Stomach smooth muscle (tissue), 2 donors: ENCODE results near the gene CDS1.
"Not testable (repeated sequence)": the region's sequence is repeated elsewhere in the genome, so short reads cannot be mapped to it uniquely, and the experiment has no call there.

ENCODE experiments used
- H3K27ac ChIP-seq: one replicate; pipeline ENCODE4 v1.7.0; 2013; ENCODE audit warnings: mild to moderate bottlenecking, low read length, inconsistent platforms
- H3K27me3 ChIP-seq, 2 donors: one replicate each; pipeline ENCODE4 v1.7.0; 2013; ENCODE audit warnings: low read length in 2 of 2; ENCODE audit not compliant: insufficient read depth in 2 of 2, control insufficient read depth in 1 of 2
- H3K36me3 ChIP-seq, 2 donors: one replicate each; pipeline ENCODE4 v1.7.0; 2013; ENCODE audit warnings: low read length in 2 of 2; ENCODE audit not compliant: control insufficient read depth in 2 of 2, insufficient read depth in 2 of 2
- H3K4me1 ChIP-seq: one replicate; pipeline ENCODE4 v1.7.0; 2013; ENCODE audit warnings: low read length; ENCODE audit not compliant: control insufficient read depth, insufficient read depth
- H3K4me3 ChIP-seq, 2 donors: one replicate each; pipeline ENCODE4 v1.7.0; 2013; ENCODE audit warnings: low read length in 2 of 2
- H3K9ac ChIP-seq, 2 donors: one replicate each; pipeline ENCODE4 v1.7.0; 2013; ENCODE audit warnings: low read length in 2 of 2, mild to moderate bottlenecking in 1 of 2
- H3K9me3 ChIP-seq, 2 donors: one replicate each; pipeline ENCODE4 v1.7.0; 2013; ENCODE audit warnings: low read length in 2 of 2; ENCODE audit not compliant: control insufficient read depth in 2 of 2
- donor health status: healthy.
- donor health status: Pancreatic carcinoma.

CDS1 gene

DNA sequence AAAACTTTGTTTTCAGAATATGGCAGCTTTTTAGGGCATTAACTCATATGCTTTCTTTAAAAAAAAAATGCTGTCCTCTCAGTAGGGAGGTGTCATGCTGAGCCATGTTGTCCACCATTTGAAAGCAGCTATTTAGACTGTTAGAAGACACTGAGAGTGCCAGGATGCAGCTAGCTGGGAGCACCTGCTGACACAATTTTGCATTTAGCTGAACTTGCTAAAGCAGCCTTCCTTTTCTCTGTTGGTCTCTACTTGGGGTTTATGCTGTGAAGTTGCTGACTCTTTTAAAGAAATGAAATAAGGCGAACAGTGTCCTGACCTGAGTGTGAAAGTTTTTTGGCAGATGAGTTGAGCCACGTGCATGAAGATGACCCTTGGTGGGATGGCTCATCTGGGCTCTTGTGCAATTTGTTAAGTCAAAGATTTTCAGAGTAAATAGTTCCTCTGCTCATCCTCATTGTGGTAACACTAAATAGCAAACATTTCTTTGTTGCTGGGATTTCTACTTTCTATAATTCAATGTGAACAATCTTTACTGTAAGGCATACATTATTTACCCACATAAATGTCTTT is 64.5 kb downstream of the CDS1 start:
- H3K27me3 ChIP-seq, result no peaks in the 10 kb centered on the region
- H3K4me1 ChIP-seq, result no peaks in the 10 kb centered on the region
- H3K9me3 ChIP-seq, result no peaks in the 10 kb centered on the region
- H3K4me3 ChIP-seq, result no peak overlapping the region
- no peaks in the 10 kb centered on the region for H3K36me3 ChIP-seq
- H3K9ac ChIP-seq, result no peak overlapping the region
- H3K27ac ChIP-seq, result no peak overlapping the region

DNA sequence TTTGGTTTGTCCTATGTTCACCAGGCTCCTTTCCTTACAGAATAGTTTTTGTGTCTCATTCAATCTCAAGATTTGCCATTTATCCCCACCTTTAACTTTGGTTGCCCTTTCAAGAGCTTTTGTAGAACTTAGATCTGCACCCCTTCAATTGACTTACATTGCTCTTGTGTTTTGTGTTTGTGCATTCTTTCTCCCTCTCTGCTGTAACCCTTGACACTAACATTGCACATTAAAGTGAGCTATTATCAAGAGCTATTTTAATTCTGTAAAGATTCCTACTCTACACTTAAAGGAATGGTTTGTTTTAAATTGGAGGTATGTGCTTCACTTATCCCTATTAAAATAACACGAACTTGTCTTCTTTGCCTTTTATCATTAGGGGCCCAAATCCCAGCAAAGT is 65.3 kb downstream of the CDS1 start:
- H3K27ac ChIP-seq, result no peak overlapping the region

DNA sequence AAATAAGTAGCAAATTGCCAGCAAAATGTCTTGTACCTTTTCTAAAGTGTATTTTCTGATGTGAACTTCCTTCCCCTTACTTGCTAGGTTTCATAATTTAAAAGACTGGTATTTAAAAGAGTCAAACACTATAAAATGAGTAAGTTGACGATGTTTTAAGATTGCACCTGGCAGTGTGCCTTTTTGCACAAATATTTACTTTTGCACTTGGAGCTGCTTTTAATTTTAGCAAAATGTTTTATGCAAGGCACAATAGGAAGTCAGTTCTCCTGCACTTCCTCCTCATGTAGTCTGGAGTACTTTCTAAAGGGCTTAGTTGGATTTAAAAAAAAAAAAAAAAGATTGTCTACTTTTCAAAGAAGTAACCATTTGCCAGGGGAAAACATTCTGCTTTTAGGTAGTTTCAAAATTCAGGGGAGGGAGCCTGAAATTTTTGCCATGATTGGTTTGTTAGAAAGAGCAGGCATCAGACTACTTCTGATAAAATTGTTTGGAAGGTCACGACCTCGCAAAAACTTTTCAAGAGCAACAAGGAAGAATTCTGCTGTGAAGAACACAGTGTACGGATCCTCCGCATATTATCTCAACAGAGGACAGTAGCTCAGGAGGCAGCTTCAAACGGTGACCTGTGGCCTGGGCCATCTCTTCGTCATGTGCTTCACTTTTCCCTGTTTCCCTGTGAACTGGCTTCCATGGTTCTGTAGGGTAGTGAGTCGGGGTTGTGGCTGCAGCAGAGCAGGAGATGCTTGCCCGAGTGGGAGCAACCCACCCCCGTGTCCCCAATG is 66.1 kb downstream of the CDS1 start:
- Histone ChIP-seq H3K27ac (no peak overlapping the region), H3K4me1 (no peaks in the 10 kb centered on the region), H3K9ac (no peak overlapping the region), H3K27me3 (no peaks in the 10 kb centered on the region), H3K4me3 (no peak overlapping the region), H3K9me3 (no peaks in the 10 kb centered on the region), H3K36me3 (no peaks in the 10 kb centered on the region)

More for the DNA sequence above, 65.3 kb downstream of the CDS1 start:
- H3K4me1 ChIP-seq, result no peaks in the 10 kb centered on the region
- no peak overlapping the region for H3K9ac ChIP-seq
- no peaks in the 10 kb centered on the region for H3K9me3 ChIP-seq
- no peaks in the 10 kb centered on the region for H3K36me3 ChIP-seq
- H3K27me3 ChIP-seq, result no peaks in the 10 kb centered on the region
- H3K4me3 ChIP-seq, result no peak overlapping the region

DNA sequence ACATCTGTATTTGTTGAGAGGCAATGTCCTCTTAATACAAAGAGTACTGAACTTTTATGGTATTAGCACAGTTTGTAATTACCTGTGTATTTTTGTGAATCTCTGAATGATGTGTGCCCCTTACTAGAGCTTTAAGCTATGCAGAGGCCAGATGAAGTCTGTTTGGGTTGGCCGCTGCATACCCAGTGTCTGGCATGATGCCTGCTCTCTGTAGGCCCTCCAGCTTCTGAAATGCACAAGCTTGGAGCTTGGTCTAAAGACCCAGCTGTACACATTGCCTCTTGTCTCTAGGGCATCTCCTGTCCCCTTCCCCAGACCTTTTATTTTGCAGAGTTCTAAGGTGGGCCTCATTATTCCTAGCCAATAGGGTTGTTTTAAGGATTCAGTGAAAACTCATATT is 68.6 kb downstream of the CDS1 start:
- H3K9ac ChIP-seq, result no peak overlapping the region
- H3K36me3 ChIP-seq, result no peaks in the 10 kb centered on the region
- no peak overlapping the region for H3K27ac ChIP-seq
- H3K4me1 ChIP-seq, result no peaks in the 10 kb centered on the region
- H3K9me3 ChIP-seq, result no peaks in the 10 kb centered on the region
- no peaks in the 10 kb centered on the region for H3K27me3 ChIP-seq
- H3K4me3 ChIP-seq, result no peak overlapping the region

DNA sequence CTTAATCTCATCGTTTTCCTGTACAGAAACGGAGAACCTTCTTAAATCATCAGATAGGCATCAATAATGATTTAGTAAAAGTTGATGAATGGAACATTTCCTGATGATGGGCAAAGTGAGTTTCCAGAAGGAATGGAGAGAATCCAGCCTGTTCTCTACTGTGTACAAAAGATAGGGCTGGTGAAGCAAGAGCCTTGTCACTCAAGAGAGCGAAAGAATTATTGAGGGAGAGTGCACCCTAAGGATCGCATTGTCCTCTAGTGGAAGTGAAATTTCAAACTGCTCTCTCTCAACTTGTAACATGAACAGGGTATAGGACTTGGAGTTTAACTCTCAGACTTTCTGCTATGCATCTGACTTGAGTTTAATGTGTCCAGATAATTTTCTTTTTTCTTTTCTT is 69.6 kb downstream of the CDS1 start:
- no peaks in the 10 kb centered on the region for H3K27me3 ChIP-seq
- no peak overlapping the region for H3K27ac ChIP-seq
- H3K36me3 ChIP-seq, result no peaks in the 10 kb centered on the region
- H3K9me3 ChIP-seq, result no peaks in the 10 kb centered on the region
- H3K9ac ChIP-seq, result no peak overlapping the region
- H3K4me3 ChIP-seq, result no peak overlapping the region
- no peaks in the 10 kb centered on the region for H3K4me1 ChIP-seq

DNA sequence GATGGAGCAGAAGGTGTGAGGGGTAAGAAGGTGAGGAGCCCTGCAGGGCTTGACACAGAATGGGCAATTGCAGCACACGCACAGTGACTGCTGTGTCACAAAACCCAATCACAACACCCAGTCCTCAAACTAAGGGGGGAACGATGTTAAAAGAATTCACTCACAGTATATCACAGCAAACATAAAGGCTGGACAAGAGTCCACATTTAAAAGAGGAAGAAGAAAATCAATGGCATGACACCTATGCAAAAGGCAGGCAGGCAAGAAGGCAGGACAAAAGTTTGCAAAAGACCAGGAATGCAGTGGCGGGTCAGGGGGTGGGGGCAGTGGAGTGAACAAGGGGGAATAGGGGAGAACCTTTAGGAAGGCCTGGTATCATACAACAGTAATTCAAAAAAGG is 77.7 kb downstream of the CDS1 start:
- Histone ChIP-seq H3K9me3 (no peaks in the 10 kb centered on the region), H3K27me3 (no peaks in the 10 kb centered on the region), H3K27ac (no peak overlapping the region), H3K4me1 (no peaks in the 10 kb centered on the region), H3K4me3 (no peak overlapping the region), H3K36me3 (no peaks in the 10 kb centered on the region), H3K9ac (no peak overlapping the region)

DNA sequence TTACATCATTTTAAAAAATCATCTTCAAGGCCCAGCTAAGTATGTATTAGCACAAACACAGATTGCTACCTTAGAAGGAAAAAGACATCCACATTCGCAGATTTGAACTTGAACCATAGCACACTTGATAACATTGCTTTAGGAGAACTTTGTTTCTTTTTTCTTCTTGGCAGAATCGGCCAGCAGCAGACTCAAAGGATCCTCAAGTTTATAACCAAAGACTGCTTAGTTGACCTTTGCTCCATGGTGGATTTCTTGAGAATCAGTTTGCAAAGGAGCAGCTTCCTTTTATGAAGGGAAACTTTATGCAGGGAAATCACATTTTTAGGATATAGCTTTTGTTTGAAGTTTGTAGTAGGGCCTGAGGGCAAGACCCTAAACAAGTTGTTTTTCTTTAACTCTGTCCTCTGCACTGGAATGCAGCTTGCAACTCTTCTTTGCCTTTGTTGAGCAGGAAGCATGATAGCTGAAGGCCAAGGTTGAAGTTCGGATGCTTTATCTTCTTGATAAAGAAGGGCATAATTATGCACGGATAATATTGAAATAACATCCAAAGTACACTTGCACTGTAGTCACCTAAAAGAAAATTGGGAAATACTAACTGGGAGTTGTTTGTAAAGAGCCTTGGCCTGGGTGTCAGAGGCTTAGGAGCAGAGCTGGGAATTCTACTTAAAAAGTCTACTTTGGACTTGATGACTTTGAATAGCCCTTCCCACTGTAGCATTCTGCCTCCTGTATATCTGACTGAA is 78.4 kb downstream of the CDS1 start:
- H3K4me1 ChIP-seq, result no peaks in the 10 kb centered on the region
- no peak overlapping the region for H3K9ac ChIP-seq
- no peak overlapping the region for H3K27ac ChIP-seq
- no peak overlapping the region for H3K4me3 ChIP-seq
- H3K36me3 ChIP-seq, result no peaks in the 10 kb centered on the region
- no peaks in the 10 kb centered on the region for H3K9me3 ChIP-seq
- H3K27me3 ChIP-seq, result no peaks in the 10 kb centered on the region

DNA sequence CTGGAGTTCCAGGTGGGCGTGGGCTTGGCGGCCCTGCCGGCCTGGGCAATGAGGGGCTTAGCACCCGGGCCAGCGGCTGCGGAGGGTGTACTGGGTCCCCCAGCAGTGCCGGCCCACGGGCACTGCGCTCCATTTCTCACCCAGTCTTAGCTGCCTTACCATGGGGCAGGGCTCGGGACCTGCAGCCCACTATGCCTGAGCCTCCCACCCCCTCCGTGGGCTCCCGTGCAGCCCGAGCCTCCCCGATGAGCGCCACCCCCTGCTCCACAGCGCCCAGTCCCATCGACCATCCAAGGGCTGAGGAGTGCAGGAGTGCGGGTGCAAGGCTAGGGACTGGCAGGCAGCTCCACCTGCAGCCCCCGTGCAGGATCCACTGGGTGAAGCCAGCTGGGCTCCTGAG is 81.8 kb downstream of the CDS1 start:
- not testable (repeated sequence) for H3K4me1 ChIP-seq, H3K9ac ChIP-seq, H3K4me3 ChIP-seq, H3K27ac ChIP-seq, H3K27me3 ChIP-seq, H3K36me3 ChIP-seq, H3K9me3 ChIP-seq

DNA sequence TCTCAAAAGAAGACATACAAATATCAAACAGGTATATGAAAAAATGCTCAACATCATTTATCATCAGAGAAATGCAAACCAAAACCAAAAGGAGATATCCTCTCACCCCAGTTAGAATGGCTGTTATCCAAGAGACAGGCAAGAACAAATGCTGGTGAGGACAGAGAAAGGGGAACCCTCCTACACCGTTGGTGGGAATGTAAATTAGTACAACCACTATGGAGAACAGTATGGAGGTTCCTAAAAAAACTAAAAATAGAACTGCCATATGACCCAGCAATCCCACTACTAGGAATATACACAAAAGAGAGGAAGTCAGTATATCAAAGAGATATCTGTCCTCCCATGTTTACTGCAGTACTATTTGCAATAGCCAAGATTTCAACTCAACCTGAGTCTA is 83.5 kb downstream of the CDS1 start:
- H3K9me3 ChIP-seq, result no peaks in the 10 kb centered on the region

DNA sequence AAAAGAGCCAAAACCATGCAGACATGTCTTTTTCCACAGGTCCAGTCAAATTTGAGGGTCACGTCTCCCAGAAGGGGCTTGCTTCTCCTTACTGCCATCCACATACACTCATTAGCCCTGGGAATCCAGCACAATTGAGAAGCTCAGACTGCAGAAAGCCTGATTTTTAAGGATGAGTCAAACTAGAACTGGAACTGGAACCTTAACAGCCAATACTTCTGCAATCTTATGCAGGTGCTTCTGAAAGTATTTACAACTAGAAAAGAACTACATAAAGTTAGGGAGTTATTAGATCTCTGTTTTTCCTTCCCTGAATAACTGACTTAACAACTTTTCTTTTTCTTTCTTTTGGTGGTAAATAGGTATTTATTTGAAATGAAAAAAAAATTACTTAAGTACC is 86.3 kb downstream of the CDS1 start:
- no peak overlapping the region for H3K9ac ChIP-seq
- H3K9me3 ChIP-seq, result no peaks in the 10 kb centered on the region
- H3K27ac ChIP-seq, result no peak overlapping the region
- no peak overlapping the region for H3K4me3 ChIP-seq
- H3K36me3 ChIP-seq, result peaks cover 14 to 17% of the 10 kb centered on the region in 2 donors
- no peaks in the 10 kb centered on the region for H3K4me1 ChIP-seq
- H3K27me3 ChIP-seq, result no peaks in the 10 kb centered on the region

More for the DNA sequence above, 83.5 kb downstream of the CDS1 start:
- Histone ChIP-seq H3K27me3 (no peaks in the 10 kb centered on the region), H3K9ac (no peak overlapping the region), H3K4me3 (no peak overlapping the region), H3K4me1 (no peaks in the 10 kb centered on the region), H3K36me3 (peaks cover 6 to 7% of the 10 kb centered on the region in 2 donors), H3K27ac (no peak overlapping the region)

DNA sequence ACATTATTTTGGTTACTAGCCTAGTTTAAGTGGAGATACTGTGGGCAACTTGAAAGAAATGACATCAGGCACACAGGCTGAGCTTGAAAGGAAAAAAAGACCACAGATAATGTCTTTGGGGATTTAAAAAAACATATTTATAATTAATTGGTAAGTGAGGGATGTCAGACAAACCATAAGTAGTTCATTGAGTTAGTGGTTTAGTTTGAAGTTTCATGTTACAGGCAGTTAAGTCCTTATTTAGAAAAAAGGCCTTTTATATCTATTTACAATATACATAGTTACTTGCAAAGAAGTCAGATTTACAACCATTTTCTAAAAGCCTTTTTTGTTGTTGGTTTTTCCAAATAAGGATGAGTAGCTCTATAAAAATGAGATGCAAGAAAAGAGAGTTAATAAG is 89.2 kb downstream of the CDS1 start:
- Histone ChIP-seq H3K27me3 (no peaks in the 10 kb centered on the region), H3K4me3 (no peak overlapping the region), H3K36me3 (peaks cover 27 to 28% of the 10 kb centered on the region in 2 donors)

More for the DNA sequence above, 89.2 kb downstream of the CDS1 start:
- no peaks in the 10 kb centered on the region for H3K4me1 ChIP-seq
- H3K9me3 ChIP-seq, result no peaks in the 10 kb centered on the region
- no peak overlapping the region for H3K27ac ChIP-seq
- no peak overlapping the region for H3K9ac ChIP-seq
